ENCODE measurements around the gene ISLR.
"Not testable (repeated sequence)": the region's sequence is repeated elsewhere in the genome, so short reads cannot be mapped to it uniquely, and the experiment has no call there.

Gene ISLR

DNA sequence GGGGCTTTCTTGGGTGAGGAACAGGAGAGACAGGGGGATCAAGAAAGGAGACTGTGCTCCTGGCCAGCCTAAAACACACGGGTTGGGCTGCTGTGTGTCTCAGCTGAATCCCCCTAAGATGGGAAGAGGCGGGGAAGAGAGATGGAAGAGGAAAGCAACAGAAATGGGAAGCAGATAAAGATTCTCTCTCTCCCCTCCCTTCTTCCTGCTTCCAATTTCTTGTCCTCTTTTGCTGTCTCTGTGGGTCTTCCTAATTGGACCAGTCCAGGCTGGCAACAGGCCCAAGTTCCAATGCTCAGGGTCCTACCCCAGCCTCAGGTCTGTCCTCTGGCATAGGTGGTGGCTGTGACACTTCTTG lies 36.0 kb upstream of the ISLR start:
- no peak for DNase-seq

DNA sequence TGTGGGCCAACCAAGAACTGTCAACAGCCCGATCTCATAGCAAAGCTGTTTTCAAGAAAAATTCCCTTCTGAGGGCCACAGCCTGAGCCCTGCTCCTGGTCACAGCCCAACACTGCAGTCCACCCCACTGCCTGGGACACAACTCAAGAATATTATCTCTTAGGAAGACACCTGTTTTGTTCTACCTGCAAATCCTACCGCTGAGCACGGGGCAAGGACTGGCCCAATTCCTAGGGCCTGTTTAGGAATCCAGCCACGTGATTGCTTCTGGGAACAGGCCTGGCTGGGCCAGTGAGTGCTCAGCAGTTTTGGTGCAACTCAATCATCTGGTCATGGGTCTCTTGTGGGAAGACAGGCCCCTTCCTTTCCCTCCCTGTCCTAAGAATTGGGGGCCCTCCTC lies 34.9 kb upstream of the ISLR start:
- DNase-seq = no peak

DNA sequence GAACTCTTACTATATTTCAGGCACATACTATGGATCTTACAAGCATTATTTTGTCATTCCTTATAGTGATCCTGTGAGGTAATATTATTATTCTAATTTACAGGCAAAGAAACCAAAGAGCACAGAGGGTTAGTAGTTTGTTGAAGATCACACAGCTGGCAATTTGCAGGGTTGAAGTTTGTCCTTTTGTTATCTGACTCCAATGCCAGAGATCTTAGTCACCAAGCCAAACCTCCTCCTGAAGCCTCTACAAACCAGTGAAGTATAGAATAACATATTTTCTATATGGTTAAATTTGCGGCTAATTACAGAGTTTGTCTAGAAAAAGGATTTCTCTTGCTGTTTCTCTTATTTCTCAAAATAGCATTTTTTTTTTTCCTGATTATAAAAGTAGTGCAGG lies 31.9 kb upstream of the ISLR start:
- DNase-seq = no peak

DNA sequence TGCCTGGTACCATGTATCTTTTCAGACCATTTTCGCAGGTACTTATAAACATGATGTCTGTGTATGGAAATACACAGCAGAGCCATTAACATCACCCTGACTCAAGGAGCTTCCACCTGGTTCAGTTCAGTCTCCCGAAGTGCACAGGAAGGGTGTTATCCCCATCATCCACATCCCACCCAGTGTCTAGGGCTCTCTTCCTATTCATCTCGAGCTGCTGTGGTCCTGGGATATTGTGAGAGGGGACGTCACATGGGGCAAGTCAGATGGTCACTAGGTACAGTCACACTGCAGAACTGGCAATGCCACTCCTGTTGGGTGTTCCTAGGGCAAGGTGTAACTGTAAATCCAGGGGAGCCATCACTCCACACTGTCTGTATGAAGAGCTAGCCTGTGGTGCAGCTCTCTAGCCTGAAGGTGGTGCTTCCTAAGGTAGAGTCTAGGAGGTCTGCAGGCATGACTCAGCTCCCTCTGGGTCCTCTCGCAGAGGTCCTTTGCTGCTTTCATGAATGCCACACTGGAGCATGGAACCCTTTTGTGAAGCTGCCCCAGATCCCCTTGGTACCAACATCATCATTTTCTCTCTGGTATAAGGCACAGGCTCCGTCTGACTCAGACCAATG lies 29.2 kb upstream of the ISLR start:
- no peak for DNase-seq

DNA sequence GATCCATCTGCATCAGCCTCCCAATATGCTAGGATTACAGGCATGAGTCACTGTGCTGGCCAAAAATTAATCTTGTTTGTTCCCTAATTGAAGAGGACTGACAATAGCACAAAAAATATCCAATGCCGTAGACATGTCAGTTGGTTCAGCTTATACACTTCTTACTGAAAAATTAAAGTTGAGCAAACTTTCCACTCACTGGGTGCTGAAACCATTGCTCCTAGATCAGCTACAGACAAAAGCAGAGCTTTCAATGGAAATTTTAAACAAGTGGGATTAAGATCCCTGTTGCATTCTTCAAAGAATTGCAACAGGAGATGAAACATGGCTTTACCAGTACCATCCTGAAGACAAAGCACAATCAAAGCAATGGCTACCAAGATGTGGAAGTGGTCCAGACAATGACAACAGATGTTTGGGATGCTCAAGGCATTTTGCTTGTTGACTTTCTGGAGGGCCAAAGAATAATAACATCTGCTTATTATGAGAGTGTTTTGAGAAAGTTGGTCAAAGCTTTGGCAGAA lies 27.2 kb upstream of the ISLR start:
- DNase-seq = no peak

DNA sequence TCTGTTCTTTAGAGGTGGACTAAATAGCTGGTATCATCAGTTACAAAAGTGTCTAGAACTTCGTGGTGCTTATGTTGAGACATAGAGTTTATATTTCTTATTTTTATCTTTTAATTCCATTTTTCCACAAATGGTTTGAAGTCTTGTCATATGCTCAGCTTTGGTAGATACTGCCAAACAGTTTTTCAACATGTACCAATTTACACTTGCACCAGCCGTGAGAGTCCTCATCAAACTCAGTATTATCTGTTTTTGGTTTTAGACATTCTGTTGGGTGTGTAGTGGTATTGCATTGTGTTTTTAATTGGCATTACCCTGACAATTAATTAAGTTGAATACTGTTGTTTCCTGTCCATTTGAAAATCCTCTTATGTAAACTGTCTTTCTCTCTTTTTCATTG lies 26.5 kb upstream of the ISLR start:
- no peak for DNase-seq

DNA sequence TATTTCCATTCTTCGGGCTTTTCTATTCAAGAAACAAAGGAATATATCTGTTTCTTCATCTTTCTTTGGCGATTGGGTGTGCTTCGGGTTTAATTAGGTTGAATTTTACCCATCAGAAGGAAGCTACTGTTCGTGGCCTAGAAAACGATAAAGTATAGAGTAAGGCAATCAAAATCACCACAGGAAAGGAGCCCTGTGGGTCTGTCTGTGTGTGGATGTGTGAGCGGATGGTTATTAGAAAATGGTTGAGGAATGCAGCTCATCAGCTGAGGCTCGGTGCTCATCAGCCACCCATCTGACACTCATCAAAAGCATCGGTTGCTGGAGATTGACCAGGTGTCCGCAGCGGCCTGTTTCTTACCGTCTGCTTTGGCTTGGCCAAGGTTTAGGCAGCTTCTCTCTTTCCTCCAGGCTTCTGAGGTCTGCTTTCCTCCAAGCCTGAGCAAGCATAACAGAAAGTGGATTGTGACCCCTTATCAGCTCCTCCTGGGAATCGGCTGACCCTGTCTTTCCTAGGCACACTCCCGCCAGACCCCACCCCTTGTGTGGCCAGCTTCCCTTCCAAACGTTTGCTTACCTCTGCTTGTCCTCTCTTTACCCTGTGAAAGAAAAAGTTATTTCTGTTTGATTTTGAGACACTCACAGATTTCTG lies 17.6 kb upstream of the ISLR start:
- no peak for DNase-seq

DNA sequence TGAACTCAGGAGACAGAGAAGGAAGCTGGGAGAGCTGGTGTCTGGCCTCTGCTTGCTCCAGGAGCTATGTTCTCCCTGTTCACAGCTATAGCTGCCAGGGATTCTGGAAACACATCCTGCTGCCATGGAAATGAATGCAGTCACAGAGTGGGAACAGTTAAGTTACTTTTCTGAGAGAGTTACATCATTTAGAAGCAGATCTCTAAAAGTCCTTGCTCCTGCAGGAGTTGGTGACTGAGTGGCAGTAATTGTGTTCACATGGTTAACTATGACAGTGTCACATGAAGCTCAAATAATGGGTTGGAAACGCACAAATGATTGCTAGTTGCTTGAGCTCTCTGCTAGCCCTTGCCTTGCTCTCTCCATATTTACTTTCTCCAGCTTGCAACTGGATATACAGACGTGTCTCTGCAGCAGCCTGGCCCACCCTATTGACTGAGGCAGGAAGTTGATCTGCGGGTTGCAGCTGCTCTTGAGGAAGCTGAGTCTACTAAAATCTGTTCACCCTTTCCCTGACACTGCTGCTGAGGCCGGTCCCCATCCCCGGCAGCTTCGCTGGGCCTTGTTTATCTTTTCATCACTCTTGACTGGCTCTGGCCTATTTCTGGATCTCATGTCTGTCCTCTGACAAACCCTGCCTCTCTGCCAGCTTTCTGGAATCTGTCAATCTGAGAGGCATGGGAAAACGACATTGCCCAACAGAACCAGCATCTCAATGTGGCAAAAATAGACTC lies 16.7 kb upstream of the ISLR start:
- DNase-seq = no peak

DNA sequence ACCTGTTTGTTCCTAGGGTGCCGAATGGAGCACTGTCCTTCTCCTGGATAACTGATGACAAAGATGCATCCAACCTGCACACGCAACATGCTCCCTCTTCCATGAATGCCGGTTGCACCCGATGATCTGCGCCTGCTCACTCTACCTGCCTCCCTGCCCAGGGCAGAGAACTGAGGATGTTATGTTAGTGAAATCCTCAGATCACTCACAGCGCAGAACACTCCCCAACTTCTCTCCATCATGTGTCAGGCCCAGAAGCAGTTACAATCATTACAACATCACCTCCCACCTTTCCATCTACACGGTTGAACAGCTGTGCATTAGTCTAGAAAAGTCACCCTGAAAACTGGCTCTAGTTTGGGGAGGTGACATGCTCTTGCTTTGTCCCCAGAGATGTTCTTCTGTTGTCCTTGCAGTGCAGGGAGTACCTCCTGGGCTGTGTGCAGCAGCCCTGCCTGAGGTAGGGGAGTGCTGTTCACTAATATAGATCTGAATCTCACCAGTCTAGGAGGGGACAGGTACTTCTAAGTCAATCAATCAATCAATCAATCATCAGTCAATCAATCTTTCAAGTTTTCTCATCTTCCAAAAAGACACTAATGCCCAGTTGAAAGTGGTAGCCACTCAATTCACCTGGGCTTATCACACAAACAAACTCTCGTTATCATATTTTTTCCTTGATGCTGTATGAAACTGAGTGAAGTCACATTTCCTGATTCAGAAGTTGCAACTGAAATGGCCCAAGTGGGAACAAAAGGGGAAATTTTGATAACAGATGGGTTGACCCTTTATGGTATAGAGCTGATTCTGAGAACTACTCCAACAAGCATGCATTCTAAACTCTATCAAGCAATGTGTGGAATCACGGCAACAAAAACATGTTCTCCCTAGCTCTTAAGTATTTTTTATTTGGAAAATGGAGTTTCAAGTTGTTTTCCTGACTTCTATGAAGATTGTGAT lies 15.4 kb upstream of the ISLR start:
- no peak for DNase-seq

DNA sequence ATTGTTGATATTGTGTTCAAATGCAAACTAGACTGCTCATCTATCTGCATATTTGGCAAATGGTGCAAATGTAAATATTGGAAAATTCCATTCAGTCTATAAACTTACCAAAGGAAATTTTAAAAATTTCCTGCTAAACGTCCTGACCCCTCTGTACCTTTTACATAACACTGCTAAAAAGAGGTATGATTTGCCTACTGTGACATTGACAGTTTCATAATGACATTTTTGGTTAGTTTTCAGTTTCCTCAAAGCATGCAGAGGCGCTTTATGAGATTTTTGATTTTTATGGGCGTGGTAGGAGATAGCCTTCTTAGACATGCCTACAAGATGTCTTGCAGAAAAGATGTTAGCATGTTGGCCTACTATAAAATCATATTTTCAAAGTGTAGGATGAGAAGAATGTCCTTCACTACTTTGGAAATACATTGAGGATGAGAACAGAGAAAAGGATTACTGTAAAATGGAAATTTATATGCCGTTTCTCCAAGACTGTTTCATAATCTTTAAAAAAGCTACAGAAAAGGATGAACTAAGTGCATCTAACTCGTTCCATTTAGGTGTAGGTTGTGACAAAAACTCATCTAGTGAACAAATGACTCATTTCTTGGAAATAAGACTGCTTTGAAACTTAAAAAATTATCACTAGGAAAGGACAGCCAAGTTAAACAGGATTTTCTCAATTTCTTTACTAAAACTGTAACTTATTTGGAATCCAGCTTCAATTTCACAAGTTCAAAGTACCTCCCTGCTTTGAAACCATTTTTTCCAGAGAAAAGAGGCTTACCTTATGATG lies 14.5 kb upstream of the ISLR start:
- DNase-seq = no peak

DNA sequence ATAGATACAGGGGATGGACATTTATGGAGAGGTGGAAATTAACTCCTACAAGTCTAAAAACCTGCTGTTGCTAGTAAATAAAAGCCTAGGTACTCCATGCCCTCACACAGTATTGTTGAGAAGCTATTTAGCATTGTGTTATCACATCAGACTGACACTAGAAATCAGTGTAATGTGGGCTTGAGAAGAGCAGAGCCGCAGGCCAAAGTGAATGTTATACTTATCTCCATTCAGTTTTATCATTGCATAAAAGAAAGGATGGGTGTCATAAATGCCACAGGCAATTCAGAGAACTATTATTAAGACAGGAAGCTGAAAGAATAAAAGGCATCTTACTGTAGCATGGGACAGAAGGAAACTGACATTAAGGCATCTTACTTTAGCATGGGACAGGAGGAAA lies 13.7 kb upstream of the ISLR start:
- no peak for DNase-seq

DNA sequence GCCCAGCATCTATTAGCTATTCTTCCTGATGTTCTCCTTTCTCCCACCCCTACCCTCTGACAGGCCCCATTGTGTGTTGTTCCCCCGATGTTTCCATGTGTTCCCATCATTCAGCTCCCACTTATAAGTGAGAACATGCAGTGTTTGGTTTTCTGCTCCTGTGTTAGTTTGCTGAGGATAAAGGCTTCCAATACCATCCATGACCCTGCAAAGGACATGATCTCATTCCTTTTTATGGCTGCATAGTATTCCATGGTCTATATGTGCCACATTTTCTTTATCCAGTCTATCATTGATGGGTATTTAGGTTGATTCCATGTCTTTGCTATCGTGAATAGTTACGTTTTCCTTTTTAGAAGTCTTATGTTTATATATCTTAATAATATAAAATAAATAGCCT lies 13.1 kb upstream of the ISLR start:
- not testable (repeated sequence) for DNase-seq

DNA sequence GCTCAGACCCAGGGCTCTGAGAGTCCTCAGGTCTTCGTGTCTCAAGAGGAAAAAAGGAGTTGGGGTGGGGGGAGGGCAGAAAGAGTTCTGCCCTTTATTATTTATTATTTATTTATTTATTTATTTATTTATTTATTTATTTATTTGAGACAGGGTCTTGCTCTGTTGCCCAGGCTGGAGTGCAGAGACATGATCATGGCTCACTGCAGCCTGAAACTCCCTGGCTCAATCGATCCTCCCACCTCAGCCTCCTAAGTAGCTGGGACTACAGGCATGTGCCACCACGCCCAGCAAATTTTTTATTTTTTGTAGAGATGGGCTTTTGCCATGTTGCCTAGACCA lies 11.3 kb upstream of the ISLR start:
- DNase-seq = not testable (repeated sequence)

DNA sequence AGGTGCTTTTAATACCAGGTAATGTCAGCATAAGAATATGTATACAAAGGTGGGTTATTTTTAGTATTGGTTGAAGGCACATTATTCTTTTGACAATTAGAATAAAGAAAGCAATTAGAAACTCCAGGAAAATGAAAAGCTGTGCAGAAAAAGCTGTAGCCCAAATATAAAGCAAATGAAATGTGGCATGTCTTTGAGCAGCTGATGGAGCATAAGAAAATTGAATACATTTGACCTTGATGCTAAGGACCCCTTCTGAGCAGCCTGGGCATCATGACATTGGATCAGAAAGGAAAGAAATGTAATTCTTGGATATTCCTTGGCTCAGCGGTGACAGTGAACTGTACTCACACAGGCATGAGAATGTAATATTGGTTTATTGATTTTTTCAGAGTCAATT lies 8.0 kb upstream of the ISLR start:
- DNase-seq = no peak

DNA sequence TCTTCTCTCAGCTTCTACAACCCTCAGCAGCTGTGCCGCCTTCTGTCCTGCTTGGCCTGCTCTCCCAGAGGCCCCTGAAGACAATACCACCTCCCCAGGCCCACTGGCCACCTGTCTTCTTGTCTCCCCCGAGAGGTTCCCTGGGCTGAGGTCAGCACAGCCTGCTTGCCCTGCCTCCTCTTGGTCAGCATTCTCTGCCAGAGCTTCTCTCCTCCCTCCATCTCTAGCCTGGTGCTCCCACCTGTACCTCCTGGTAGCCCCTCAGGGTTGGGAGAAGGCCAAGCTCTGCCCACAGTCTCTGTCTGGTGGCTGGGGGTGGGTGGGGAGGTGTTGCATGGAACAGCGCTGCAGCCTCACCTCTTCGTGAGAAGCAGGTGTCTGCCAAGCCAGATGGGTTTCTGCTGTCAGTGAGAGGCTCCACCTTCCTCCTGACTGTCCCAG lies 5.6 kb upstream of the ISLR start:
- no peak for DNase-seq

DNA sequence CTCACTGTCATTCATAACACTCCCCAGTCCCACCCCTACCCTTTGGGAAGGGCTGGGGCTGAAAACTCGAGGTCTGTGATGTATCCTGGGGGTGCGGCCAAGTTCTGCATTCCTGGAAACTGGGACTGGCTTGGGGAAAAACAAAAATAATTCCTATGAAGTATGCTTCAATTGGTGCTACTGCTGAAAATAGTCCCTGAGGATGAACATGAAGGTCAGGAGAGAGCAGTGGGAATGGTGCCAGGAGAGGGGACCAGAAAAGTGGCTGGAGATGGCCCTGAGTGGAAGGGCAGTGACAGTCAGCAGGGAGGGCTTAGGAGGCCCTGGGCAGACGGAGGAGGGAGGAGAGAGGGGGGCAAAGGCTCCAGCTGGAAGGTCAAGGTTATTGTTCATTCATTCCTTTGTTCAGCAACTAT lies 4.8 kb upstream of the ISLR start:
- no peak for DNase-seq

DNA sequence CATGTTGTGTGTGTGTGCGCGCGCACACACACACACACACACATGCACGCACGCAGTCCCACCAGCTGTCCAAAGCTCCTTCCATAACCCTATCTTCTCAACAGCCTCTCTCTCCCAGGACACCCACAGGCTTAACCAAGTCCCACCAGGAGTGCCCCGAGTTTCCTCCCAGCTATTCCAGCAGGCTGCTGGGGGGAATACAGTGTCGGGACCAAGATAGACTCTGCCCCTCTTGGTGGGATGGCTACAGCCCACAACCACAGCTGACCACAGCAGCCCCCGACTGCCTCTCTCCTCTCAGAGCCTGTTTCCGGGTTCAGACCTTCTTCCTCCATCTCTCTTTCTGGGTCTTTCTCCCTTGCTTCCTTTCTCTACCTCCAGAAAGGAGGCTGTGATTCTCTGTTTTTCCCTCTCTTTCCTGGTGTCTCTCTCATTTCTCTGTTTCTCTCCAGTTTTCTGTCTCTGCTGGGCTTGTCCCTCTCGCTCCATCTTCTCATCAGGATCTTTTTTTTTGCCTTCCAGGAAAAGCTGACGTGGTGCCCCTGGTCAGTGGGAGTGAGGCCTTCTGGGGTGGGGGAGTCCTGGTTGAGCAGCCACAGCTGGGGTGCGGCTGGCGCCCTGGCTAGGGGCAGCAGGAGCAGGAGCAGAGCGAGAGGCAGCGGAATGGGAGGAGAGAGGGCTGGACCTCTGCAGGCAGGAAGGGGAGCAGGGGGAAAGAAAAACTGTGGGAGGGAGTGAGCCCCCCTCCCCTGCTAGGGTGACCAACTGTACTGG lies 3.3 kb upstream of the ISLR start:
- no peak for DNase-seq

DNA sequence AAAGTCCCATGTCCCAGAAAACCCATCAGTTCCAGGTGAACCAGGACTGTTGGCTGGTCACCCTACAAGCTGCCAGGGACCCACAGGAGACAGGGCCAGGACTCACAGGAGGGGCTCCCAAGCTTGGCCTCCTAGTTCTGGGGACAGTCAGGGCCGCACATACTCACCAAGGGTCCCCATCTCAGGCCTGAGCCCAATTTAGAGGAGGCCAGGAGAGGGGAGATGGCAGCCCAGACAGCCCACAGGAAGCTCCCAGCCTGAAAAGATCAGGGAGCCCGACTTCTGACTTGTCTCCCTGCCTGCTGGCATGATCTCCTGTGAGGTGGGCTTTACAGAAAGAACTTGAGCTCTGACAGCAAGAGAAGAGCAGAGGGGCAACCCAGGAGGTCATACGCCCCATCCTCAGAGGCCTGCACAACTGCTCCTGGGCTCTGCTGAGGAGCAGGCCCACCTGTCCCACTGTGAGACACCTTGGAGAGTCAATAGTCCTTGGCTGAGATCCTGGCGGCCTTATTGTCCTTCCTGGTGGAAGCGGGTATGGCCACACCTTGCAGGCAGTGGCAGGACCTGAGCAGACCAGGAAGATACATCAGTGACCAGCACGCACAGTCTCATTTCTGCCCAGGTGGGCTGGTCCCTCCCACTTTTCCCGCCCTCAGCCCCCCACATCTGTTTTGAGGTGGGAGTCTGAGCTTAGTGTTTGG lies 2.5 kb upstream of the ISLR start:
- no peak for DNase-seq

DNA sequence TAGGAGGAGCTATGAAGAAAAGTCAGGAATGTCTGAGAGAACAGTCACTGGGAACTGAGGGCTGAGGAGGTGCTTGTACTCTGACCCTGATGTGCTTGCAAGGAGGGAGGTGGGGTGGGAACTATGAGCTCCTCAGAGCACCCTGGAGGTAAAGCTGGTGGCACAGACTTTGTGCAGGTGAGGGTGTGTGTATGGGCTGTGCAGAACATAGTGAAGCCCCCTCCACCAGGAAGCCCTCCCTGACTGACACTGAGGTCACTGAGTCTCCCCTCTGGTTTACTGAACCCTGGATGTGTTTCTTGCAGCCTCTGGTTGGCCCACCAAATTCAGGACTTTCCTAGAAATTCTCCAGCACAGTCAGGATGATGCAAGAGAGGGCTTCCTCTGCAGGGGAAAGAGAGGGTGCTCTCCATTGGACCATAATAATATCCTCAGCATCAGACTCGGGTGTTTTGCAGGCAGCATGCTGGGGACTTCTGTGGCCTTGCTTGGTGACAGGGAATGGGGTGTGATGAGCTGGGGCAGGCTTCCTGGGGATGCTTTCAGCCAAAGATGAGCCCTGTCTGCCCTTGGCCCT lies 1.5 kb upstream of the ISLR start:
- no peak for DNase-seq

DNA sequence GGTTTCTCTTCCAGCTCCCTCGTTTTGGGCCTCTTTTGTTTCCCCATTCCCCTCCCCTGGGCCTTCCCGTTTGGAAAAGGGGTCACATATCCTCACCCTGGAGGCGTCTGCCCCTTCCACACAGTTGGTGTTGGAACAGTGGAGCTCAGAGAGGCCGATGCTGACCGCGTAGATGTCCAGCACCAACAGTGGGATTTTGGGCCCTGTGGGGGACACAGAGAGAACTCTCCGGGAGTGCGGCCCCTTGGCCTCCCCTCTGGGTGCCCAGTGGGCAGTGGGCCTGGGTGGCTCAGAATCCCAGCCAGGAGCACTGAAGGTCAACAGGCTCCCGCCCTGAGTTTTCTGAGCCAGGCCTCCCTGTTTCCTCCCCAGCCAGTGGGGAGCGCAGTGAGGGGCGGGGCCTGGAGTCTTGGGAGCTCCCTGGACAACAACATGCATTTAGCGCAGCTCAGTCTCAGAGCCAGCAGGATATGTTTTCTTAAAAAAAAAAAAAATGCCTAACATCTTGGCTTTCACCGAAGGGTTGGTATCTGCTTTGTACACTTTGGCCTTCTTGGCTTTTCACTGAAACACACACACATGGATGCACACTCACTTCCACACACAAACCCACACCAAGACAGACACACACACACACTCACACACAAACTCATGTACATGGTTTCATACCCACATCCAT lies 670 bp upstream of the ISLR start:
- DNase-seq = no peak
